HG02763 (cell line): Measurements from ENCODE around the gene NAGA.

Source experiments
- ATAC-seq: cut with Tn5 transposase; IDR thresholded peaks from one replicate; pipeline ENCODE4 v1.9.1; 2021; ENCODE audit warnings: mild to moderate bottlenecking, moderate library complexity; ENCODE audit not compliant: unreplicated experiment

Gene NAGA

DNA sequence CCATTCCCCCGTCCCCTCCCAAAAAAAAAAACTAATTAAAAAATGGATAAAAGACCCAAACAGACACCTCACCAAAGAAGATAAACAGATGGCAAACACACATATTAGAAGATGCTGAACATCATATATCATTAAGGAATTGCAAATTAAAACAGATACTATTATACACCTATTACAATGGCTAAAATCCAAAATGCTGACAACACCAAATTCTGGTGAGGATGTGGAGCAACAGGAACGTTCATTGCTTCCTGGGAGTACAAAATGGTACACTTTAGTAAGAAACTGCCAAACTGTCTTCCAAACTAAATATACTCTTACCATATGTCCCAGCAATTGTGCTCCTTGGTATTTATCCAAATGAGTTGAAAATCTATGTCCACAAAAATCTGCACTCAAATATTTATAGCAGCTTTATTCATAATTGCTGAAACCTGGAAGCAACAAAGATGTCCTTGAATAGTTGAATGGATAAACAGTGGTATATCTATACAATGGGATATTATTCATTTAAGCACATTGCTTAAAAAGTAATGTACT lies 19.9 kb downstream of the NAGA start:
- no peak for ATAC-seq

DNA sequence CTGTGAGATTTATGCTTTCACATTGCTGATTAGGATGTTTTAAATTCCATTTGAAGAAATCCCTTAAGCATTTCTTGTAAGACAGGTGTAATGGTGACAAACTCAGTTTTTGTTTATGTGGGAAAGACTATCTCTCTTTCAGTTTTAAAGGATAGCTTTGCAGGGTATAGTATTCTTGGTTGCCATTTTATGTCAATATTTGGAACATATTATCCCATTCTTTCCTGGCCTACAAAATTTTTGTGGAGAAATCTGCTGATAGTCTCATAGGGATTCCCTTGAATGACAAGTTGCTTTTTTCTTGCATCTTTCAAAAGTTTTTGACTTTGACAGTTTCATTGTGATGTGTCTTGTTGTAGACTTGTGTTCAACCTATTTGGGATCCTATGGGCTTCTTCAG lies 28.8 kb downstream of the NAGA start:
- ATAC-seq = no peak

DNA sequence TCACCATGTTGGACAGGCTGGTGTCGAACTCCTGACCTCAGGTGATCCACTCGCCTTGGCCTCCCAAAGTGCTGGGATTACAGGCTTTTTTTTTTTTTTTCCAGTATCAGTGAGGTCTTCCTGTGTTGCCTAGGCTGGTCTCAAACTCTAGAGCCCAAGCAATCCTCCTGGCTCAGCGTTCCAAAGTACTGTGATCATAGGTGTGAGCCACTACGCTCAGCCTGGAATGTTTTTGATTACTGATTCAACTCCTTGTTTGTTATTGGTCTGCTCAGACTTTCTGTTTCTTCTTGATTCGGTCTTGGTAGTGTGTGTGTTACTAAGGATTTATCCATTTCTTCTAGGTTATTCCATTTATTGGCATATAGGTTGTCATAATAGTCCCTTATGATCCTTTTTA lies 31.3 kb downstream of the NAGA start:
- no peak for ATAC-seq

DNA sequence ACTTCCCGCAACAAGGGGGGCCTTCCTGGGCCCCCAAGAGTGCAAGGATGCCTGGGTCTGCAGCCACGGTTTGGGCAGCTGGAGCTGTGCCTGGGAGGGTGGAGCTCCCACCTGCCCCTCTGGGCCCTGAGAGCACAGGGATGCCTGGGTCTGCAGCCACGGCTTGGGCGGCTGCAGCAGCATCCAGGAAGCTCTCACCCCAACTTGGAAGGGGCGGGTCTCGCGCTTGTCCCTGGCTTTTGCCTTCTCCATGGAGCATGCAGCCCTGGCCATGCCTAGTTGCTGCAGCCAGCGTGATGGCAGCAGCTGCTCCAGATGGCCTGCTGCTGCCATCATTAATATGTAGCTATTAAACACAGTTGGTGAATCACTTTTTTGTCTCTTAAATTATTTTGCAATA lies 35.4 kb downstream of the NAGA start:
- ATAC-seq = no peak

DNA sequence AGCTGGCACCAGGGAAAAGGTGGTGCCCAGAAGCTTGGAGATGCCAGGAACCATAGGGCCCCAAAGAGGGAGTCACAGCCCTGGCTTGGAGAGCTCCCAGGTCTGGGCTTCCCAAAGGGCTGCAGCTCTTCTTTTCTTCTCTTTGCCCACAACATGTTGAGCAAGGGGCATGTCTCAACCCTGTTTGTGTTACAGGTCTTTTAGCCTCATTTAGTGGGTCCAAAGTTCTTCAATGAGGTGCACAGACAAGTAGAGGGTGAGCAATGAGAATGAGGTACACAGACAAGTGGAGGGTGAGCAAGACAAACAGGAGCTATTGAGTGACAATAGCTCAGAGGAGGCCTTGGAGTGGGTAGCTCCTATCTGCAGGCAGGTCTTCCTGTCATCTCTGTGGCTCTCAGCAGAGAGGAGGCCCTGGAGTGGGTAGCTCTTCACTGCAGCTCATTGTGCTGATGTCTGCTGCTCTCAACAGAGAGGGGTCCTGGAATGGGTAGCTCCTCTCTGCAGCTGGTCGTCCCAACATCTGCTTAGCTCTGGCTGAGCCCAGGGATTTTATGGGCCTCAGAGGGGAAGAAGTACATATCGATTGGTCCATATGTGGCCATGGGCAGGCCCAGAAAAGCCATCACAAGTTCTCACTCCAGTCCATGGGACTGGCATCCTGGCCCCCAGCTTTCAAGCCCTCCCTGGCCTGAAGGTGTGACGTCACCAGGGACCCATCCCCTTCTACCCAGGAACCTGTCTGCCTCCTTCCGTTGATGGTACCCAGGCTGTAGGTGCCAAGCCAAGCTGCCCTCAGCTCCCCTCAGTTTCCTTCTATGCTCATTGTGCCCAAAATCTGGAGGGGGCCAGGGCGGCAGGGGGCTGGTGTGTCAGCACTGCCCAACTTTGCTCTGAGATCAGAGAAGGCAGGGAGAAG lies 37.1 kb downstream of the NAGA start:
- no peak for ATAC-seq

DNA sequence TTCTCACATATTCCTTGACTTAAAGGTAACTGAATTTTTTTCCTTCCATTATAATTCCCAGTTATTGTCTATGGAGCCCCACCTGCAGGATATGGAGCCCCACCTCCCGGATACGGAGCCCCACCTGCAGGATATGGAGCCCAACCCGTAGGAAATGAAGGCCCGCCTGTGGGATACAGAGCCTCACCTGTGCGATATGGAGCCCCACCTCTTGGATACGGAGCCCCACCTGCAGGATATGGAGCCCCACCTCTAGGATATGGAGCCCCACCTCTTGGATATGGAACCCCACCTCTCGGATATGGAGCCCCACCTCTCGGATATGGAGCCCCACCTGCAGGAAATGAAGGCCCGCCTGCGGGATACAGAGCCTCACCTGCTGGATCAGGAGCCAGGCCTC lies 43.9 kb downstream of the NAGA start:
- no peak for ATAC-seq

DNA sequence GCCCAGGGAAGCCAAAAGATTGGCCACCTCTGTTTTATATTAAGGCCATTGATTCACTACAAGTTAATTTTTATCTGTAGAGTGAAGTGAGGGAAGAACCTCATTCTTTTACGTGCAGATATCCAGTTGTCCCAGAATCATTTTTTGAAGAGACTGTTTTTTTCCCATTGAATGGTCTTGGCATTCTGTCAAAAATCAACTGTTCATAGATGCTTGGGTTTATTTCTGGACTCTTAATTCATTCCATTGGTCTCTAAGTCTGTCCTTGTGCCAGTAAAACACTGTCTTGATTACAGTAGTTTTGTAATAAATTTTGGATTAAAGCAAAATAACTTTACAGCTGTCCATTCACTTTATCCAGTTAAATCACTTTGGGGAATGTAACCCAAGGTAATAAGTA lies 45.2 kb downstream of the NAGA start:
- no peak for ATAC-seq

DNA sequence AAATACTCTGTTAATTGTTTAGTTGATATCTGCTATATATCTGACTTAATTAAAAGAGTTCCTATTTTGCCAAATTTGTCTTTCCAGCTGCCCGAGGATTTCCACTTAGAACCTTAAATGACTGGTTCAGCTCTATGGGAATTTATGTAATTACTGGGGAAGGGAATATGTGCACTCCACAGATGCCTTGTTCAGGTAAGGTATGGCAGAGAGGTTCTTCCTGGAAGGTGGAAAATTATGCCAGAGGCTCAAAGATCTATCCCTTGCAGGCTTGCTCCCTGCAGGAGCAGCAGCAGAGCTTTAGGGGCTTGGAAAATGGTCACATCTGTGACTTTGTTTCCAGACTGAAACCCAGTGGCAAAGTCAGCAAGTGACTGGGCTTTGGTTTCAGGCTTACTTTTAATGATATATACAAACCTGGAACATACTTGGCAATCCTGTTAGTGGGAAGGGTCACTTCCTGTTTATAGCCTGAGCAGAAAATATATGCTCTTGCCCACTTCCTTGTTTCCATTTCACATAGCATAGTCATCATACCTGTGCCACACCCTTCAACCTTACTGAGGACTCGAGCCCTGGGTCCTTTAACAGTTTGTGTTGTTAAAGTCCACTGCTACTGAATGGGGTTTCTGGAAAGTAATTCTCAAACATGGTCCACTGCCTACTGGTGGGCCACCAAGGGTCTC lies 48.3 kb downstream of the NAGA start:
- no peak for ATAC-seq

DNA sequence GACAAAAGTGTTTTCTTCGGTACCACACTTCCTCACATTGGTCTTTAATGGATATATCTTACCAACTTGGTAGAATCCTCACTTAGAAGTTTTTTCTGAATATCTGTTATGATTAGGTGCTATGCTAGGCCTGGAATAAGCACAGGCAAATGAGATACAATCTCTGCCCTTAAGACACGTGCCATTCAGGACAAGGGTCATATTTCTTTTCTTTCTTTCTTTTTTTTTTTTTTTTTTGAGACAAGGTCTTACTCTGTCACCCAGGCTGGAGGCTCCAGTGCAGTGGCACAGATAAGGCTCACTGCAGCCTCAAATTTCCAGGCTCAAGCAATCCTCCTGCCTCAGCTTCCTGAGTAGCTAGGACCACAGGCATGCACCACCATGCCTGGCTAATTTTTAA lies 49.0 kb downstream of the NAGA start:
- ATAC-seq = no peak

DNA sequence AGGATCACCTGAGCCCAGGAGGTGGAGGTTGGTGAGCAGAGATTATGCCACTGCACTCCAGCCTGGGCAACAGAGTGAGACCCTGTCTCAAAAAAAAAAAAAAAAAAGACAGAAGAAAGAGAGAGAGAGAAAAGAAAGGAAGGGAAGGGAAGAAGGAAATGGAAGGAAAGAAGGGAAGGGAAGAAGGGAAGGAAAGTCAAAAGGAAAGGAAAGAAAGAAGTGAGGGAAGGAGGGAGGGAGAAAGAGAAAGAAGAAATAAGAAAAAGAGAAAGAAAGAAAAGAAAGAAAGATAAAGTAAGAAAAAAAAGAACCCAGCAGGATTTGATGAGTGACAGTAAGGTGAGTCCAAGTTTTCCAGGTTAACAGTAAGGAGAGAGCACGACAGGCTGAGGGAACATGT lies 52.4 kb downstream of the NAGA start:
- ATAC-seq = no peak

DNA sequence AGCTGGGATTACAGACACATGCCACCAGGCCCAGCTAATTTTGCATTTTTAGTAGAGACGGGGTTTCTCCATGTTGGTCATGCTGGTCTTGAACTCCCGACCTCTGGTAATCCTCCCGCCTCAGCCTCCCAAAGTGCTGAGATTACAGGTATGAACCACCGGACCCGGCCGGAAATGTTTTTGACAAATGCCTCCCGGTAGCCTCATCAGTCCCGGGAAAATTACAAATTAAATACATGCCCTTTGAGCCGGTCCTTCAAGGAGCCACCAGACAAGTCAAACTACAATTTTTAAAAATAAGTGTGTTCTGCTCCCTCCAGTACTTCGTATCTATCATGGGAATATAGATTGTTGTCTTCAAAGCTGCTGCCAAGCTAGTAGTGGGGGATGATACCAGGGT lies 54.5 kb downstream of the NAGA start:
- ATAC-seq = no peak

DNA sequence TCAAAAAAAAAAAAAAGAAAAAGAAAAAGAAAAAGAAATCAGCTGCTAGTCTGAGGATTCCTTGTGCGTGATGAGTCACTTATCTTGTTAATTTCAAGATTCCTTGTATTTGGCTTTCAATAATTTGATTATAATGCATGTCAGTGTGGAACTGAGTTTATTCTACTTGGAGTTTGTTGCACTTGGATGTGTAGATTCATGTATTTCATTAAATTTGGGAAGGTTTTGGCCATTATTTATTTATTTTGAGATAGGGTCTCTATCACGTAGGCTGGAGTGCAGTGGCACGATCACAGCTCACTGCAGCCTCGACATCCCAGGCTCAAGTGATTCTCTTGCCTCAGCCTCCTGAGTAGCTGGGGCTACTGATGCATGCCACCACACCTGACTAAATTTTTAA lies 57.2 kb downstream of the NAGA start:
- ATAC-seq = no peak

DNA sequence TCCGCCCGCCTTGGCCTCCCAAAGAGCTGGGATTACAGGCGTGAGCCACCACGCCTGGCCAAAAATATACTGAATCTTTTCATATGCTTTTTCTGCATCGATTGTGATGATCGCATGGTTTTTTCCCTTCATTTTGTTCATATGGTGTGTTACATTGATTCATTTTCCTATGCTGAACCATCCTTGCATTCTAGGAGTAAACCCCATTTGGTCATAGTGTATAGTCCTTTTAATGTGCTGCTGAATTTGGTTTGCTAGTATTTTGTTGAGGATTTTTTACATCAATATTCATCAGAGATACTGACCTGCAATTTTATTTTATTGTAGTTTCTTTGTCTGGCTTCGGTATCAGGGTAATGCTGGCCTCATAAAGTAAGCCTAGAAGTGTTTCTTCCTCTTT lies 59.8 kb downstream of the NAGA start:
- ATAC-seq = no peak
